Endothelial cell of umbilical vein (primary cell): ENCODE data around the gene TUBGCP4. TPM values are rescaled to one million over a fixed set of nuclear protein-coding genes. Genes with fewer than 3 reads are reported as not detected.

ENCODE experiments used
- BruUV-seq: library from RNA; stranded (reverse); fragments of 400-500 nt; replicated peaks from 2 replicates; lab custom pipeline; 2021; lab: Mats Ljungman, UMichigan
- CTCF ChIA-PET: fragments of 300-600, 350-600 bp; sonication (Branson Sonifier 250); formaldehyde crosslinking; loops from one replicate; lab custom pipeline; 2021; ENCODE audit warnings: antibody characterized with exemption, inconsistent platforms; lab: Charles Lee
- POLR2A ChIA-PET: fragments of 300-600, 350-600 bp; sonication (Branson Sonifier 250); formaldehyde crosslinking; loops from one replicate; lab custom pipeline; 2021; ENCODE audit warnings: antibody characterized with exemption, inconsistent platforms; lab: Charles Lee
- DNase-seq: peaks from one replicate; pipeline ENCODE4 v3.0.0-alpha.2; 2011; ENCODE audit warnings: low read depth, low spot score
- FAIRE-seq: peaks from 2 replicates; lab custom pipeline; 2011; peaks lifted over from hg19 to GRCh38; lab: Jason Lieb, UNC
- H2AFZ ChIP-seq: 2 replicates; pipeline ENCODE4 v1.6.0; 2012; ENCODE audit warnings: low read depth, low read length, control low read depth, inconsistent platforms
- H3K27ac ChIP-seq: 2 replicates; pipeline ENCODE4 v1.5.1; 2011; ENCODE audit warnings: low read depth, mild to moderate bottlenecking, control low read depth, low read length, moderate library complexity; ENCODE audit not compliant: insufficient read depth
- H3K27me3 ChIP-seq, 2 experiments: 2 replicates each; pipeline versions ENCODE4 v1.6.0 to v1.6.1; 2011; ENCODE audit warnings: low read length in 2 of 2, mixed read lengths in 1 of 2; ENCODE audit not compliant: control insufficient read depth in 2 of 2, insufficient read depth in 2 of 2
- H3K36me3 ChIP-seq, 2 experiments: 2 replicates in 1 of 2; 3 replicates in 1 of 2; pipeline ENCODE4 v1.5.1; 2011; ENCODE audit warnings: low read length in 2 of 2, mild to moderate bottlenecking in 1 of 2, moderate library complexity in 1 of 2; ENCODE audit not compliant: control insufficient read depth in 2 of 2, insufficient read depth in 2 of 2; ENCODE audit errors: extremely low read depth in 1 of 2
- H3K4me1 ChIP-seq: 3 replicates; pipeline ENCODE4 v1.5.1; 2011; ENCODE audit warnings: mild to moderate bottlenecking, low read length; ENCODE audit not compliant: control insufficient read depth, insufficient read depth; ENCODE audit errors: extremely low read depth
- H3K4me2 ChIP-seq: 2 replicates; pipeline ENCODE4 v1.6.1; 2011; ENCODE audit warnings: low read length, control low read depth, mixed read lengths; ENCODE audit not compliant: insufficient read depth
- H3K4me3 ChIP-seq, 3 experiments: fragments of 200-600 bp in 1 of 3; sonication (generic), shearing (Covaris generic) in 1 of 3; replicated peaks in 1 of 3; 2 replicates each; pipeline ENCODE4 v1.5.1; 2011 to 2016; ENCODE audit warnings: control low read depth in 3 of 3, low read length in 3 of 3, mild to moderate bottlenecking in 2 of 3, inconsistent platforms in 1 of 3, low read depth in 1 of 3, moderate library complexity in 1 of 3; ENCODE audit not compliant: insufficient read depth in 1 of 3
- H3K79me2 ChIP-seq: 2 replicates; pipeline ENCODE4 v1.6.0; 2012; ENCODE audit warnings: low read length, inconsistent platforms; ENCODE audit not compliant: control insufficient read depth, insufficient read depth
- H3K9ac ChIP-seq: replicated peaks from 2 replicates; pipeline ENCODE3; 2011; ENCODE audit warnings: low read length, control low read depth; ENCODE audit not compliant: insufficient read depth; ENCODE audit errors: extremely low read depth
- H3K9me1 ChIP-seq: replicated peaks from 3 replicates; pipeline ENCODE4 v1.6.0; 2011; ENCODE audit warnings: mild to moderate bottlenecking, low read length; ENCODE audit not compliant: control insufficient read depth, insufficient read depth; ENCODE audit errors: extremely low read depth
- H3K9me3 ChIP-seq: replicated peaks from 2 replicates; pipeline ENCODE4 v1.5.1; 2012; ENCODE audit warnings: low read length, inconsistent platforms; ENCODE audit not compliant: control insufficient read depth, insufficient read depth
- H4K20me1 ChIP-seq: replicated peaks from 2 replicates; pipeline ENCODE3; 2011; ENCODE audit warnings: mild to moderate bottlenecking, low read length; ENCODE audit not compliant: control insufficient read depth, insufficient read depth; ENCODE audit errors: extremely low read depth
- CTCF ChIP-seq, 2 donors: IDR thresholded peaks; 1 replicate in 1 of 2; 2 replicates in 1 of 2; pipeline ENCODE4 v1.5.1; 2011; ENCODE audit warnings: low read length in 2 of 2, mild to moderate bottlenecking in 2 of 2, moderate library complexity in 2 of 2, control low read depth in 1 of 2, inconsistent platforms in 1 of 2, low read depth in 1 of 2; ENCODE audit not compliant: insufficient read depth in 1 of 2; ENCODE audit errors: extremely low read depth in 1 of 2
- EZH2 ChIP-seq: IDR thresholded peaks from 2 replicates; pipeline ENCODE4 v1.6.1; 2012; ENCODE audit warnings: borderline replicate concordance, low read depth, mild to moderate bottlenecking, moderate library complexity, low read length, inconsistent platforms; ENCODE audit not compliant: severe bottlenecking
- FOS ChIP-seq: IDR thresholded peaks from 2 replicates; pipeline ENCODE4 v1.6.1; 2011; ENCODE audit warnings: mild to moderate bottlenecking, low read length, moderate library complexity, borderline replicate concordance; ENCODE audit not compliant: insufficient read depth
- GATA2 ChIP-seq: IDR thresholded peaks from 2 replicates; pipeline ENCODE4 v1.7.0; 2011; ENCODE audit warnings: low read depth, mild to moderate bottlenecking, moderate library complexity, mixed read lengths, low read length; ENCODE audit not compliant: insufficient read length, insufficient read depth
- JUN ChIP-seq: IDR thresholded peaks from 2 replicates; pipeline ENCODE4 v1.6.1; 2011; ENCODE audit warnings: borderline replicate concordance, low read depth; ENCODE audit not compliant: insufficient read length, insufficient read depth
- MAX ChIP-seq: IDR thresholded peaks from 2 replicates; pipeline ENCODE4 v1.6.1; 2011; ENCODE audit not compliant: insufficient read depth, insufficient read length
- MYC ChIP-seq: IDR thresholded peaks from one replicate; pipeline ENCODE4 v1.6.1; 2011; ENCODE audit warnings: mild to moderate bottlenecking, low read depth, low read length
- POLR2A ChIP-seq: IDR thresholded peaks from 2 replicates; pipeline ENCODE4 v1.6.1; 2012; ENCODE audit warnings: low read depth, mild to moderate bottlenecking, control low read depth, low read length
- POLR2AphosphoS5 ChIP-seq: IDR thresholded peaks from 2 replicates; pipeline ENCODE4 v1.6.1; 2012; ENCODE audit warnings: low read depth, mild to moderate bottlenecking, control low read depth, low read length, moderate library complexity; ENCODE audit not compliant: insufficient read depth
- dilution Hi-C: fragments of 300-500 bp; cut with MboI; formaldehyde crosslinking; loops from one replicate; pipeline ENCODE4 v1.15.0; 2019; ENCODE audit warnings: low sequenced_read_pairs; ENCODE audit not compliant: extremely low pct_ligation_motif_present
- intact Hi-C: fragments of 100-400 bp; cut with micrococcal nuclease; formaldehyde crosslinking; loops from one replicate; pipeline ENCODE4 v1.10.0; 2022
- polyA plus RNA-seq, 4 experiments: library from polyadenylated mRNA; depleted of rRNA in 3 of 4; stranded (reverse) in 3 of 4; unstranded in 1 of 4; fragments of >200 nt; gene quantifications; 2 replicates each; pipeline versions ENCODE4 v1.2.1 to v1.2.3, GENCODE V29; 2011 to 2012; ENCODE audit warnings: missing spikeins in 1 of 4
- total RNA-seq: library from RNA; stranded (reverse); gene quantifications from 2 replicates; pipeline ENCODE4 v1.2.3, GENCODE V29; 2021

The TUBGCP4 gene
- total and polyA plus RNA-seq, 2 donors (not counting 3 experiments of a cell fraction or from before 2014, with no cell fraction given): 6.5 to 19.4 TPM

GRCh38 chr15:43406808-43407207 lies 35.9 kb downstream of the TUBGCP4 start:
- TF ChIP-seq GATA2: no peak
- TF ChIP-seq EZH2: no peak
- no peak for TF ChIP-seq POLR2A
- no peak for TF ChIP-seq MAX
- no peak for TF ChIP-seq POLR2AphosphoS5
- no peak for TF ChIP-seq MYC
- TF ChIP-seq CTCF (IDR thresholded peaks at IDR 0.05; ENCODE audit: extremely low read depth in 1 of 2, insufficient read depth in 1 of 2, low read depth in 1 of 2, low read length in 2 of 2): no peak
- no peak for TF ChIP-seq JUN
- no peak for TF ChIP-seq FOS
- DNase-seq: no peak
- H3K9me3 ChIP-seq: no peaks in the 10 kb centered on the region
- intact Hi-C loops (no loop called here), dilution Hi-C loops (no loop called here)
- H3K9me1 ChIP-seq: no peaks in the 10 kb centered on the region
- ChIA-PET CTCF (interaction anchor here (1.2 to 1.5 kb wide), 2 partner anchors 9 to 34 kb away, joined by 3 to 5 read pairs; no protein-coding TSS in a partner anchor), POLR2A (no interaction called here)
- FAIRE-seq: no peak
- H3K36me3 ChIP-seq: peaks cover 27 to 29% of the 10 kb centered on the region in 2 experiments
- H3K27me3 ChIP-seq: no peaks in the 10 kb centered on the region
- no peaks in the 10 kb centered on the region for H3K79me2 ChIP-seq
- no peak overlapping the region for H3K27ac ChIP-seq
- no peak overlapping the region for H3K4me2 ChIP-seq
- no peak overlapping the region for H2AFZ ChIP-seq
- H3K9ac ChIP-seq: no peak overlapping the region
- H4K20me1 ChIP-seq: no peaks in the 10 kb centered on the region
- H3K4me1 ChIP-seq: no peaks in the 10 kb centered on the region
- no peak overlapping the region for H3K4me3 ChIP-seq
- BruUV-seq: no TSS peak
